ENCODE measurements around the gene TAF6. TPM values are rescaled to one million over a fixed set of nuclear protein-coding genes. Genes with fewer than 3 reads are reported as not detected.

TAF6 gene
- total and polyA plus RNA-seq, 2 of the 4 experiments (the other 2 are of a cell fraction): 11.3 to 55.3 TPM

DNA sequence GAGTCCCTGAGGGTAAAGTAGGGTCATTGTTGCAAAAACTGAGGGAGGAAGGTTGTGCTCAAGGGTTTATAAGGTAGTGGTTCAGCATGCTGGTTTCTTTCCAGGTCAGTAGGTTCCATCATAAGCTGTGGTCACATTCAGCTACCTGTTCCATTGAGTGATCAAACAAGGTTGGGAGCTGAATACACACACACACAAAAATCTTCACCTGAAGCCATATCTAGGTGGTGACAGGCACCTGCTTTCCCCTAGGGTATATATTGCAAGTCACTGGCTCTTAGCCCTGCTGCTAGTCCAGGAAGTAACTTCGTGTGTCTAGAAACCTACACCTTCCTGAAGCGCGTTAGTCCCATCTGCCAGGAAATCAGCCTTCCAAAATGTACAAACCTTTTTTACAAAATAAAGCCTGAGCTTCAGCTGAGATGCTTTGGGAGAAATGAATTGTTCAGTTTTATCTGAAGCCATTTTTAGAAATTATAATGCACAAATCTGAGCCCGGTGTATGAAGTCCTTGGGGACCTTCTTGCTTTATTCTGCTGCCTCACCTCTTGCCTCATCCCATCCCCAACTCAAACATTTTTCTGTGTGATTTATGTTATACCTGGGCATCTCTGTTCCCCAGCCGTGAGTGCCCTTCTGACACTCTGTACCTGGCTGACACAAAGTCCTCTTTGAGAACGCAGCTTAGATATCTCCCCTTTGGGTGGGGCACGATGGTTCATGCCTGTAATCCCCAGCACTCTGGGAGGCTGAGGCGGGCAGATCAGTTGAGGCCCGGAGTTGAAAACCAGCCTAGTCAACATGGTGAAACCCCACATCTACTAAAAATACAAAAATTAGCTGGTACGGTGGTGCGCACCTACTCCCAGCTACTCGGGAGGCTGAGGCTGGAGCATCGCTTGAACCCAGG is 18.9 kb upstream of the TAF6 start:
- POLR2A ChIA-PET (ENCODE audit: unreplicated experiment): no interaction called here
- Histone ChIP-seq H3K27me3 (ENCODE audit: control insufficient read depth, insufficient read depth, low read length) (peaks cover 2% of the 10 kb centered on the region; the same call in 1 of the 2 replicates), H4K8ac (ENCODE audit: low read depth in 2 of 2, low read length in 2 of 2) (no peak overlapping the region), H3K23ac (ENCODE audit: low read depth, low read length) (no peak overlapping the region), H3K27ac (ENCODE audit: insufficient read depth, low read length) (no peak overlapping the region), H3K4me2 (ENCODE audit: low read depth, low read length) (no peak overlapping the region), H3K18ac (ENCODE audit: low read depth, low read length) (no peak overlapping the region), H4K91ac (ENCODE audit: insufficient read depth, low read depth, low read length) (no peak overlapping the region), H3K4ac (ENCODE audit: low read depth, low read length) (no peak overlapping the region), H3K4me1 (ENCODE audit: control insufficient read depth, insufficient read depth, low read length) (no peaks in the 10 kb centered on the region), H3K9ac (ENCODE audit: low read depth, low read length) (no peak overlapping the region), H2AK5ac (ENCODE audit: low read depth, low read length) (no peak overlapping the region), H4K20me1 (ENCODE audit: insufficient read depth, low read length) (no peaks in the 10 kb centered on the region), H3K4me3 (ENCODE audit: insufficient read depth, low read depth, low read length) (no peak overlapping the region), H3K36me3 (ENCODE audit: control insufficient read depth, insufficient read depth, low read length) (no peaks in the 10 kb centered on the region), H2AK9ac (replicated peaks; ENCODE audit: low read depth, low read length, poor library complexity) (no peak overlapping the region), H3K9me3 (ENCODE audit: control insufficient read depth, insufficient read depth, low read length) (no peaks in the 10 kb centered on the region), H2AFZ (replicated peaks; ENCODE audit: low read length, poor library complexity) (no peak overlapping the region), H3K14ac (replicated peaks; ENCODE audit: low read depth, low read length) (no peak overlapping the region), H3K9me1 (ENCODE audit: insufficient read depth, low read length) (no peaks in the 10 kb centered on the region), H2BK15ac (ENCODE audit: low read depth, low read length) (no peak overlapping the region), H2BK120ac (ENCODE audit: low read depth, low read length) (no peak overlapping the region), H3K79me1 (ENCODE audit: low read depth in 1 of 2, low read length in 2 of 2) (no peaks in the 10 kb centered on the region), H3K56ac (ENCODE audit: extremely low read depth, insufficient read depth, low read length) (no peak overlapping the region), H4K5ac (ENCODE audit: low read depth, low read length) (no peak overlapping the region), H2BK5ac (ENCODE audit: low read depth, low read length, poor library complexity, severe bottlenecking) (no peak overlapping the region), H2BK20ac (ENCODE audit: low read depth, low read length) (no peak overlapping the region)
- intact Hi-C loops (cut with micrococcal nuclease): no loop called here
- no TSS peak for BruUV-seq (replicated peaks)
- no peak for DNase-seq
- TF ChIP-seq CHD1 (IDR thresholded peaks at IDR 0.05; ENCODE audit: low read depth, low read length): no peak
- no peak for TF ChIP-seq USF2 (IDR thresholded peaks at IDR 0.05; ENCODE audit: low read depth, low read length)
- TF ChIP-seq, protein P1, sequence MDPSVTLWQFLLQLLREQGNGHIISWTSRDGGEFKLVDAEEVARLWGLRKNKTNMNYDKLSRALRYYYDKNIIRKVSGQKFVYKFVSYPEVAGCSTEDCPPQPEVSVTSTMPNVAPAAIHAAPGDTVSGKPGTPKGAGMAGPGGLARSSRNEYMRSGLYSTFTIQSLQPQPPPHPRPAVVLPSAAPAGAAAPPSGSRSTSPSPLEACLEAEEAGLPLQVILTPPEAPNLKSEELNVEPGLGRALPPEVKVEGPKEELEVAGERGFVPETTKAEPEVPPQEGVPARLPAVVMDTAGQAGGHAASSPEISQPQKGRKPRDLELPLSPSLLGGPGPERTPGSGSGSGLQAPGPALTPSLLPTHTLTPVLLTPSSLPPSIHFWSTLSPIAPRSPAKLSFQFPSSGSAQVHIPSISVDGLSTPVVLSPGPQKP (IDR thresholded peaks at IDR 0.05; ENCODE audit: borderline replicate concordance, low read depth, low read length): no peak
- TF ChIP-seq POLR2A (IDR thresholded peaks at IDR 0.05; ENCODE audit: low read depth, low read length): no peak
- TF ChIP-seq NFE2L2 (IDR thresholded peaks at IDR 0.05; ENCODE audit: low read depth, low read length): no peak
- TF ChIP-seq FOS (IDR thresholded peaks at IDR 0.05; ENCODE audit: low read depth, low read length): no peak
- no peak for TF ChIP-seq MXI1 (IDR thresholded peaks at IDR 0.05; ENCODE audit: borderline replicate concordance, low read depth, low read length)
- TF ChIP-seq BHLHE40 (IDR thresholded peaks at IDR 0.05; ENCODE audit: low read depth, low read length): no peak
- no peak for TF ChIP-seq RFX5 (IDR thresholded peaks at IDR 0.05; ENCODE audit: low read depth, low read length)
- no peak for TF ChIP-seq MAFK (IDR thresholded peaks at IDR 0.05; ENCODE audit: low read depth, low read length)
- no peak for TF ChIP-seq RAD21 (IDR thresholded peaks at IDR 0.05; ENCODE audit: low read length)
- no peak for TF ChIP-seq SMC3 (IDR thresholded peaks at IDR 0.05; ENCODE audit: low read depth, low read length)
- ATAC-seq (ENCODE audit: low read depth): no peak
- dilution Hi-C loops (cut with HindIII; ENCODE audit: low sequenced_read_pairs, unreplicated experiment): no loop called here
- 71% methylated on average over 1 of the region's 13 CpGs; no CpG with 5 or more reads in 1 of the 2 experiments for WGBS, 2 experiments (ENCODE audit: extremely low coverage in 2 of 2, insufficient read length in 1 of 2)
- CTCF ChIA-PET: no interaction called here
- in situ Hi-C loops (cut with MboI; ENCODE audit: low sequenced_read_pairs): loop anchor here (5.0 to 10.0 kb wide), 2 partner anchors 69 to 207 kb away; no protein-coding TSS in a partner anchor
